ENCODE measurements around the gene VTN.

VTN gene

DNA sequence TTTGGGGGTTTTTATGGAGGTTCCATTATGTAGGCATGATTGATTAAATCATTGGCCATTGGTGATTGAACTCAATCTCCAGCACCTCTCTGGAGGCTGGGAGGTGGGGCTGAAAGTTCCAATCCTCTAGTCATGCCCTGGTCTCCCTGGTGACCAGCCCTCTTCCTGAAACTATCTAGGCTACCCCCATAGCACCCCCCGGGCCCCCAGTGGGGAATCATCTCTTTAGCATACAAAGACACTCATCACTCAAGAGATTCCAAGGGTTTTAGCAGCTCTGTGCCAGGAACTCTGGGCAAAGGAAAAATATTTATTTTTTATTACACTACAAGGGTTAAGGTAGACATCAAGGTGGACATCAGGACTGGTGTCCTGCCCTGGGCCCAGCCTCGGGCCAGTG lies 25.3 kb upstream of the VTN start:
- no peak for DNase-seq (ENCODE audit: low read depth in 2 of 2)

DNA sequence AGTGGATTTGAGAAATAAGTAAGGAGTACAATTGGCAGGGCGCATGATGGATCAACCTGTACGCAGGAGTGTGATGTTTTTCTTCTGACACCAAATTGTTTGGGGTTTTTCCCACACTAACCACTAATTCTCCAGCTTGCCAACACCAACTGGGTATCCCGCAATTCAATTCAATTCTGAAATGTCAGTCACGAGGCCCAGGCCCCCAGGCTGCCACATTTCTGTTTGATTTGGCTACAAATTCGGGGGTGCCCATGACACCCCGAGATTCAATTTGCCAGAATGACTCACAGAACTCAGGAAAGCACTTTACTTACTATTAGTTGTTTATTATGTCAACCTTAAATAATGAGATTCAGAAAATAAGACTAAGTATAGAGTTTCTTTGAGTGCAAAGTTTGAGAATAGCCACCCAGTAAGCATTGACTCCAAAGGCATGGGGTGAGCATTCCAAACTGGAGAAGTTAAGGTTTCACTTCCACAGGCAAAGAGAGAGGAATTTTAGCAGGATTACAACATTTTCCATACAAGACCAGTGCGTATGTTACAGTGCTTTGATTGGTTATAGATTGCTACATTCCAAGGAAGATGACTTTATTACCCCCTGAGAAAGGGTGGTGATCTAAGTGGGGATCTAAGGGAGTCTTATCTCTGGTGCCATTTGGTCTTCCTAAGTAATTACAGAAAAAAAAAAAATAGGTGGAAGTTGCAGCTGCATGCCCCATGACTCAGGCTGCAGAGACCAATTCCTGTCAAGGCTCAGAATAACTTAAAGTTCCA lies 24.4 kb upstream of the VTN start:
- no peak for DNase-seq (ENCODE audit: low read depth in 2 of 2)

GRCh38 chr17:28392491-28392890 lies 22.4 kb upstream of the VTN start:
- DNase-seq (ENCODE audit: low read depth in 2 of 2) = no peak

DNA sequence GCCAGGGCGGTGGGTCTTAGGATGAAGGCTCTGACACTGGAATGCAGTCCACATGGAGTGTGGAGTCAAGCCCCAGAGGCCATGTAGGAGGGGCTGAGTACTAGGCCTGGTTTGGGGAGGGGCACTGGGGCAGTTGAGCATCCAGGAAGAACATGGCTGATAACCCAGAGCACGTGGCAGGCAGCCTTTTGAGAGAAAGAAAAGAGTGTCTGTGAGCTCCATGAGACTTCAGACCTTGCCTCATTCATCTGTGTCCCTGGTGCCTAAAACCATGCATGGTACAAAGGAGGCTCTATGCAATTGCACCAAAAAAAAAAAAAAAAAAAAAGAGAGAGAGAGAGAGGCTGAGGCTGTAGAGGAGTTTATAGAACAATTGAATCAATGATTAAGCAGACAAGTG lies 21.3 kb upstream of the VTN start:
- DNase-seq (ENCODE audit: low read depth in 2 of 2) = no peak

GRCh38 chr17:28390984-28391383 lies 20.9 kb upstream of the VTN start:
- DNase-seq (ENCODE audit: low read depth in 2 of 2) = no peak

- no peak for DNase-seq (ENCODE audit: low read depth in 2 of 2)
Observed at GRCh38 chr17:28390563-28390962, 20.5 kb upstream of the VTN start.

- no peak for DNase-seq (ENCODE audit: low read depth in 2 of 2)
Observed at GRCh38 chr17:28390141-28390540, 20.0 kb upstream of the VTN start.

GRCh38 chr17:28388106-28388505 lies 18.0 kb upstream of the VTN start:
- DNase-seq (ENCODE audit: low read depth in 2 of 2) = no peak

DNA sequence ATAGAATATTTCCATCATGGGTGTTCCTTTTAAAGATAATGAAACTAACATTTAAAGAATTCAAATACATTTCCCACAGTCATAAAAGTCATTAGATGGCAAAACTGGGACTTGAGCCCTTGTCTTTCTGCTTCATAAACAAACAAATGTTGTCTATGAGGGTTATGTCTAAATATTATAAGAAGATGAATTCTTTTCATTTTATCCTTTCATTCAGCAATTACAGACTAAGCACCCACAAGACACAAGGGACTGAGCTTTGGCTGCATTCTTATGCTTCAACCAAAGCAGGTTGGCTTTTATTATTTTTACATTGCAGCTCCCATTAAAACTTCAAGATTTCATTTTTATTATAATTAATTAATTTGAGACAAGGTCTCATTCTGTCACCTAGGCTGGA lies 16.3 kb upstream of the VTN start:
- DNase-seq (ENCODE audit: low read depth in 2 of 2) = no peak

- DNase-seq (ENCODE audit: low read depth in 2 of 2) = no peak
Observed at GRCh38 chr17:28385406-28385805, 15.3 kb upstream of the VTN start.

- DNase-seq (ENCODE audit: low read depth in 2 of 2) = no peak
Observed at GRCh38 chr17:28385037-28385400, 14.9 kb upstream of the VTN start.

- peak; percentile 44 to 51 for DNase-seq (ENCODE audit: low read depth in 2 of 2)
Observed at GRCh38 chr17:28384281-28385036, 14.4 kb upstream of the VTN start.

DNA sequence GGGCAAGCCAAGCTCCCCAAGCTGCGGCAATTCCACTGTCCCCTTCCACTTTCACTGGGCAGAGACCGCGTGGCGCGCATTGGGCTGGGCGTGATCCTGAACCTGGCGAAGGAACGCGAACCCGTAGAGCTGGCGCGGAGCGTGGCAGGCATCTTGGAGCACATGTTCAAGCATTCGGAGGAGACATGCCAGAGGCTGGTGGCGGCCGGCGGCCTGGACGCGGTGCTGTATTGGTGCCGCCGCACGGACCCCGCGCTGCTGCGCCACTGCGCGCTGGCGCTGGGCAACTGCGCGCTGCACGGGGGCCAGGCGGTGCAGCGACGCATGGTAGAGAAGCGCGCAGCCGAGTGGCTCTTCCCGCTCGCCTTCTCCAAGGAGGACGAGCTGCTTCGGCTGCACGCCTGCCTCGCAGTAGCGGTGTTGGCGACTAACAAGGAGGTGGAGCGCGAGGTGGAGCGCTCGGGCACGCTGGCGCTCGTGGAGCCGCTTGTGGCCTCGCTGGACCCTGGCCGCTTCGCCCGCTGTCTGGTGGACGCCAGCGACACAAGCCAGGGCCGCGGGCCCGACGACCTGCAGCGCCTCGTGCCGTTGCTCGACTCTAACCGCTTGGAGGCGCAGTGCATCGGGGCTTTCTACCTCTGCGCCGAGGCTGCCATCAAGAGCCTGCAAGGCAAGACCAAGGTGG lies 11.2 kb upstream of the VTN start:
- DNase-seq (ENCODE audit: low read depth in 2 of 2) = no peak

DNA sequence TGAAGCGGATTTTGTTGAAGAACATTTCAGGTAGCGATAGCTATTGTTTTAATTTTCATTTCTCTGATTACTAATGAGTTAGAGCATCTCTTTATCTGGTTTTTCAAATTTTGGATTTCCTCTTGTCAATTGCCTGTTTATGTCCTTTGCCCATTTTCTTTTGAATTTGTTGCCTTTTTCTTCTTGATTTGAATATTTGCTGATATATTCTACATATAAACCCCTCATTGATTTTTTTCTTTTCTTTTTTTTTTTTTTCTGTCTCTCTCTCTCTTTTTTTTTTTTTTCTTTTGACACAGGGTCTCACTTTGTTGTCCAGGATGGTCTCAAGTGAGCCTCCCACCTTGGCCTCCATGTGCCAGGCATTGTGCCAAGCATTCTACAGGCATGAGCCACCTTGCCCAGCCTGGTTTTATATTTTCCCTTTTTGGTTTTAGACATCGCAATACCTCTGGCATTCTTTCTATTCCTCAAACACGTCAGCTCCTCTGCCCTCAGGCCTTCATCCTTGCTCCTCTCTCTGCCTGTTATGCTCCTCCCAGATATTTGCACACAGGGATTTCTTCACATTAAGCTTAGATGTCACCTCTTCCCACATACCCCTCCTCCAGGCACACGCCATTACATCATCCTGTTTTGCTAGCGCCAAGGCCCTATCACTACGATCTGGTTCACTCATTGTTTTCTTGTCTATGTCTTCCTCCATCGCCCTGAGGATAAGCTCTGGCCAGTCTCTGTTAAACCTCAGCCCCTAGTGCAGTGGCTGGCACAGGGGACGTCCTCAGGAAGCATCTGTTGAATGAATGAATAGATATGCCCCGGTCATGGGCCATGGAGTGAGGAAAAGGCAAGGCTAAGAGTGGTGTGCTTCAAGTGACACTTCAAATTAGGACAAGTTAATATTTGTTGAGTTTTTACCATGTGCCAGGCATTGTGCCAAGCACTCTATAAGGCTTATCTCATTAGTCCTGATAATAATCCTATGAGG lies 10.0 kb upstream of the VTN start:
- DNase-seq (ENCODE audit: low read depth in 2 of 2) = no peak

DNA sequence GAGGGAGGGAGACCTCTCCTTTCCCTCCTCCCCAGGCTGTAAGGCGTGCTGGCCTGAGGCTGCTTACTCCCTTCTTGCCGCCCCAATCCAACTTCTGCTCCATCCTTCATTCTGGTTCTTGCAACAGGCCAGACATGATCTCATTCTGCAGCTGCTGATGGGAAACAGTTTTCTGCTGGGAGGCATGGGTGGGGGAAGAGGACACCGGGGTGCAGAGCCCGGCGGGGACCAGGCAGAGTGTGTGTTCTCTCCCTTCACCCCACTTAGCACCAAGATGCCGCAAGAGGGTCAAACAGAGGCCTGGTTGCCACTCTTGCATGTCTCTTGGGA lies 2.8 kb upstream of the VTN start:
- no peak for DNase-seq (ENCODE audit: low read depth in 2 of 2)

GRCh38 chr17:28372203-28372944 lies 2.3 kb upstream of the VTN start:
- DNase-seq (ENCODE audit: low read depth in 2 of 2) = no peak

DNA sequence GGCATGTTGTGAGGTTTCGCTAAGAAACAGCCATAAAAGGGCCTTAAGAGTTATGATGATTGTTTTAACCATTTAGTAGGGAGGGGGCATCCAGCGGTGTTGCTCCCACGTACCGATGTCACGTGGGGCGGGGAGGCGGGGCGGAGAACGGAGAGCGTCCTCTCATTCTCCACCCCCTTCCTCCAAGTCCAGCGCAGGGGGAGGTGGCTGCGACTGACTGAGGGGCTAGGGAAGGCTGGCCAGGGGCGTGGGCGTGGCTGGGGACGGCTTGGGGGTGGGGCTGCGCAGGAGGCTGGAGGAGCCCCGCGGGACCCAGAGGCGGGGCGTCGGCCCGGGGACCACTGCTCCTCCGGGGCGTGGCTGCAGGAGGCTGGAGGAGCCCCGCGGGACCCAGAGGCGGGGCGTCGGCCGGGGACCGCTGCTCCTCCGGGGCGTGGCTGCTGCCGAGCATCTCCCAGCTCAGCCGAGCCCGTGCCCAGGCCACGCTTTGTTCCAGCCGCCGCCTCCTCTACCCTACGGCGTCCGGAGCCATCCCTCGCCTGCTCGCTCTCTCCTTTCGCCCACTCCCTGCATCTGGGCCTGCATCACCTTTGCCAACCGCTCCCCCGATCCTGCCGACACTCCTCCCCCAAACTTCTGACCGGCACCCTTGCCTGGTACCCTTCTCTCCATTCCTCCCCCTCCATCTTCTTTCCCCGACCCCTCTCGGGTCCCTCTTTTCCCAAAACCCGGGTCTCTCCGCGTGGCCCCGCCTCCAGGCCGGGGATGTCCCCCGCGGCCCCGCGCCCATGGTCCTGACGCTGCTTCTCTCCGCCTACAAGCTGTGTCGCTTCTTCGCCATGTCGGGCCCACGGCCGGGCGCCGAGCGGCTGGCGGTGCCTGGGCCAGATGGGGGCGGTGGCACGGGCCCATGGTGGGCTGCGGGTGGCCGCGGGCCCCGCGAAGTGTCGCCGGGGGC lies 1.4 kb upstream of the VTN start, which contains the start of gene SARM1:
Gene SARM1 (plus strand): TSS at position 450 of the 958 bp plus-strand sequence. CDS start 339 bp downstream, at position 789.
- peak; percentile 70 to 87 for DNase-seq (ENCODE audit: low read depth in 2 of 2)

DNA sequence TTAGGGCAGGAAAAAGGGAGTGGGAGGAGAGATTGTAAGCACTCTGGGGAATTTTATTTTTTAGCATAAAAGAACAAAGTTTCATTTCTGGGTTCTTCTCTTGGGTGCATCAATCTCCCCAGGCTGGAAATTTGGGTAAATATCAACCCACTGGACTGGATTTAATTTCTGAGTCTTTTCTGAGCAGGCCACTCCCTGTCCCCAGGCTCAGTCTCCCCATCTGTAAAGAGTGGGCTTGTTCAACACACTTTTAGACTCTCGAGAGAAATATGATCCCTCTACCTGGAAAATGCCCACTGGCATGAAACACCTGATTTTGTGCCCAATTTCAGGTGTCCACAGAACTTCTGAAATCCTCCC lies 617 bp upstream of the VTN start:
- no peak for DNase-seq (ENCODE audit: low read depth in 2 of 2)

- no peak for DNase-seq (ENCODE audit: low read depth in 2 of 2)
Observed at GRCh38 chr17:28369684-28370034, 448 bp downstream of the VTN start.
